ENCODE results near the gene FFAR2.
"Not testable (repeated sequence)": the region's sequence is repeated elsewhere in the genome, so short reads cannot be mapped to it uniquely, and the experiment has no call there.

FFAR2 gene

GRCh38 chr19:35460608-35461007, 12.6 kb downstream of the FFAR2 start:
- H3K4me3 ChIP-seq (replicated peaks in 1 of 2; ENCODE audit: low read depth in 2 of 2, low read length in 2 of 2), result no peak overlapping the region
- TF ChIP-seq CTCF (IDR thresholded peaks at IDR 0.05; ENCODE audit: low read depth, low read length), result no peak
- DNase-seq (ENCODE audit: low read depth in 2 of 2), result no peak

GRCh38 chr19:35461060-35461459, 13.0 kb downstream of the FFAR2 start:
- no peak for DNase-seq (ENCODE audit: low read depth in 2 of 2)
- no peak overlapping the region for H3K4me3 ChIP-seq (replicated peaks in 1 of 2; ENCODE audit: low read depth in 2 of 2, low read length in 2 of 2)
- no peak for TF ChIP-seq CTCF (IDR thresholded peaks at IDR 0.05; ENCODE audit: low read depth, low read length)

GRCh38 chr19:35461788-35462187, 13.7 kb downstream of the FFAR2 start:
- H3K4me3 ChIP-seq (replicated peaks in 1 of 2; ENCODE audit: low read depth in 2 of 2, low read length in 2 of 2); DNase-seq (ENCODE audit: low read depth in 2 of 2): not testable (repeated sequence)

- TF ChIP-seq CTCF (IDR thresholded peaks at IDR 0.05; ENCODE audit: low read depth, low read length), result no peak
- no peak for DNase-seq (ENCODE audit: low read depth in 2 of 2)
Observed at GRCh38 chr19:35462476-35462953, 14.5 kb downstream of the FFAR2 start.

GRCh38 chr19:35462956-35463355, 14.9 kb downstream of the FFAR2 start:
- not testable (repeated sequence) for H3K4me3 ChIP-seq (replicated peaks in 1 of 2; ENCODE audit: low read depth in 2 of 2, low read length in 2 of 2); DNase-seq (ENCODE audit: low read depth in 2 of 2)

More at GRCh38 chr19:35462476-35462953, 14.5 kb downstream of the FFAR2 start:
- H3K4me3 ChIP-seq (replicated peaks in 1 of 2; ENCODE audit: low read depth in 2 of 2, low read length in 2 of 2), result no peak overlapping the region

- H3K4me3 ChIP-seq (replicated peaks in 1 of 2; ENCODE audit: low read depth in 2 of 2, low read length in 2 of 2), result no peak overlapping the region
- TF ChIP-seq CTCF (IDR thresholded peaks at IDR 0.05; ENCODE audit: low read depth, low read length), result no peak
- no peak for DNase-seq (ENCODE audit: low read depth in 2 of 2)
Observed at GRCh38 chr19:35466259-35466658, 18.2 kb downstream of the FFAR2 start.

GRCh38 chr19:35468637-35469036, 20.6 kb downstream of the FFAR2 start:
- H3K4me3 ChIP-seq (replicated peaks in 1 of 2; ENCODE audit: low read depth in 2 of 2, low read length in 2 of 2), result no peak overlapping the region
- DNase-seq (ENCODE audit: low read depth in 2 of 2), result peak; percentile 38 to 63
- peak; percentile 64 for TF ChIP-seq CTCF (IDR thresholded peaks at IDR 0.05; ENCODE audit: low read depth, low read length)

GRCh38 chr19:35470128-35470527, 22.1 kb downstream of the FFAR2 start:
- no peak for TF ChIP-seq CTCF (IDR thresholded peaks at IDR 0.05; ENCODE audit: low read depth, low read length)
- H3K4me3 ChIP-seq (replicated peaks in 1 of 2; ENCODE audit: low read depth in 2 of 2, low read length in 2 of 2), result no peak overlapping the region
- DNase-seq (ENCODE audit: low read depth in 2 of 2), result no peak

- DNase-seq (ENCODE audit: low read depth in 2 of 2); H3K4me3 ChIP-seq (replicated peaks in 1 of 2; ENCODE audit: low read depth in 2 of 2, low read length in 2 of 2): not testable (repeated sequence)
Observed at GRCh38 chr19:35471075-35471474, 23.0 kb downstream of the FFAR2 start.

All from cardiac fibroblast (primary cell).